Activated T-cell treated with anti-CD3 and anti-CD28 coated beads for 1 hour (primary cell): ENCODE results near the gene TMEM222.
"Not testable (repeated sequence)": the region's sequence is repeated elsewhere in the genome, so short reads cannot be mapped to it uniquely, and the experiment has no call there.

Source experiments
- DNase-seq: peaks from one replicate; pipeline ENCODE4 v3.0.0-alpha.2; 2020; ENCODE audit warnings: low read depth

TMEM222 gene, protein sequence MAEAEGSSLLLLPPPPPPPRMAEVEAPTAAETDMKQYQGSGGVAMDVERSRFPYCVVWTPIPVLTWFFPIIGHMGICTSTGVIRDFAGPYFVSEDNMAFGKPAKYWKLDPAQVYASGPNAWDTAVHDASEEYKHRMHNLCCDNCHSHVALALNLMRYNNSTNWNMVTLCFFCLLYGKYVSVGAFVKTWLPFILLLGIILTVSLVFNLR

DNA sequence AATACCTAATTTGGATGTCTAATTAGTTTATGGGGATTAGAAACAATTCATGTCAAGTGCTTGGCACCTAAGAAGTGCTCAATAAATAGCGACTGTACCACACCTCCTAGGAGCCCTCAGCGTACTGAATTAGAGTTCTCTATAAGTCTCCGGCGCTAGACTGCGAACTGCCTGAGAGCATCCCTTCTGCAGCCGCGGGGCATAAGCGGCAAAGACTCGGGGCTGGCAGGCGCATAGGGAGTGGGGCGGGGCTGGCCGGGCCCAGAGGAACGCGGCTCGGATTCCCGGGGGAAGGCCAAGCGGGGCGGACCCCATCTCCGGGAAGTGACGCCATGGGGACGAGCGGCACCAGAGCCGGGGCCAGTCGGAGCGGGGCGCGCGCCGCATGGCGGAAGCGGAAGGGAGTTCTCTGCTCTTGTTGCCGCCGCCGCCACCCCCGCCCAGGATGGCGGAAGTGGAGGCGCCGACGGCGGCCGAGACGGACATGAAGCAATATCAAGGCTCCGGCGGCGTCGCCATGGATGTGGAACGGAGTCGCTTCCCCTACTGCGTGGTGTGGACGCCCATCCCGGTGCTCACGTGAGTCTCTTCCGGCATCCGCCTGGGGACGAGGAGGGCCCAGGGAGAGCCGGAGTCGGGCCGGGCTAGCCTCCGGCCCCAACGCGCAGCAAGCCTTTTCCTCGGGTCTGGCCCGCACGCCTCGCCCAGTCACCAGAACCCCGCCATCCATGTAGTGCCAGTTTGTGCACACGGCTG lies at the start of gene TMEM222:
Gene TMEM222, plus strand, starts transcription at position 351 of the 756 bp plus-strand sequence. Its CDS starts 35 bp downstream, at position 386.
- DNase-seq = peak; percentile 92

GRCh38 chr1:27274204-27274603 lies 47.8 kb upstream of the TMEM222 start:
- no peak for DNase-seq

DNA sequence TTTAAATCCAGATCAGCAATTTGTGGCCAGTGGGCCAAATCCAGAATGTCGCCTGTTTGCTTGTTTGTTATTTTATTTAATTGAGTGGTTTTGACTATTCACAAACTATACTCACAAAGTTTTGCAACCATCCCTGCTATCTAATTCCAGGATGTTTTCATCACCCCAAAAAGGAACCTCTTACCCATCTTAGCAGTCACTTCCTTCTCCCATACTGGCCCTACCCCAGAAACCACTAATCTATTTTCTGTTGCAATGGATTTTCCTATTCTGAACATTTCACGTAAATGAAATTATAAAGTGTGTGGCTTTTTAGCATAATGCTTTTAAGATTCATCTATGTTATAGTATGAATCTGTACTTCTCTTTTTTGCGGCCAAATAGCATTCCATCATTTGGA lies 46.3 kb upstream of the TMEM222 start:
- no peak for DNase-seq

- peak; percentile 92 for DNase-seq
Observed at GRCh38 chr1:27284425-27285273, 37.3 kb upstream of the TMEM222 start.

DNA sequence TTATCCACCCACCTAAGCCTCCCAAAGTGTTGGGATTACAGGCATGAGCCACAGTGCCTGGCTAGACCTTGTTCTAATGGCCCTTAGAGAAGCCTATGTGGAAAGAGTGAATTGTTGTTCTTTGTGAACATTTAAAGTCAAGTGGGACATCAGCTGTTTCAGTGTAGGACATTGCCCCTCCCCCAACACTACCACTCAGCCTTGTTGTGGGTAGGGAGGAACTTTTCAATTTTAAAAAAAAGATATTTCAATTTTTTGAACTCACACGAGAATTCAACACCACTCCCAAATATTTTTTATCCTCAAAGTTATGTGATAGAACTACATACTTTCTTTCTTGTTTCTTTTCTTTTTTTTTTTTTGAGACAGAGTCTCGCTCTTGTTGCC lies 36.7 kb upstream of the TMEM222 start:
- no peak for DNase-seq

GRCh38 chr1:27285821-27286220 lies 36.1 kb upstream of the TMEM222 start:
- DNase-seq = not testable (repeated sequence)

DNA sequence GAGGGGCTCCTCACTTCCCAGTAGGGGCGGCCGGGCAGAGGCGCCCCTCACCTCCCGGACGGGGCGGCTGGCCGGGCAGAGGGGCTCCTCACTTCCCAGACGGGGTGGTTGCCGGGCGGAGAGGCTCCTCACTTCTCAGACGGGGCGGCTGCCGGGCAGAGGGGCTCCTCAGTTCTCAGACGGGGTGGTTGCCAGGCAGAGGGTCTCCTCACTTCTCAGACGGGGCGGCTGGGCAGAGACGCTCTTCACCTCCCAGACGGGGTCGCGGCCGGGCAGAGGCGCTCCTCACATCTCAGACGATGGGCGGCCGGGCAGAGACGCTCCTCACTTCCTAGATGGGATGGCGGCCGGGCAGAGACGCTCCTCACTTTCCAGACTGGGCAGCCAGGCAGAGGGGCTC lies 32.8 kb upstream of the TMEM222 start:
- not testable (repeated sequence) for DNase-seq

- no peak for DNase-seq
Observed at GRCh38 chr1:27290581-27290980, 31.4 kb upstream of the TMEM222 start.

GRCh38 chr1:27292106-27292505 lies 29.9 kb upstream of the TMEM222 start:
- no peak for DNase-seq

- DNase-seq = no peak
Observed at GRCh38 chr1:27293915-27294314, 28.0 kb upstream of the TMEM222 start.

- peak; percentile 77 for DNase-seq
Observed at GRCh38 chr1:27296773-27297291, 25.1 kb upstream of the TMEM222 start.

- DNase-seq = no peak
Observed at GRCh38 chr1:27297903-27298302, 24.1 kb upstream of the TMEM222 start.

- no peak for DNase-seq
Observed at GRCh38 chr1:27298632-27299384, 23.2 kb upstream of the TMEM222 start.

- no peak for DNase-seq
Observed at GRCh38 chr1:27299385-27300271, 22.3 kb upstream of the TMEM222 start.

- peak; percentile 69 for DNase-seq
Observed at GRCh38 chr1:27300341-27301051, 21.5 kb upstream of the TMEM222 start.

DNA sequence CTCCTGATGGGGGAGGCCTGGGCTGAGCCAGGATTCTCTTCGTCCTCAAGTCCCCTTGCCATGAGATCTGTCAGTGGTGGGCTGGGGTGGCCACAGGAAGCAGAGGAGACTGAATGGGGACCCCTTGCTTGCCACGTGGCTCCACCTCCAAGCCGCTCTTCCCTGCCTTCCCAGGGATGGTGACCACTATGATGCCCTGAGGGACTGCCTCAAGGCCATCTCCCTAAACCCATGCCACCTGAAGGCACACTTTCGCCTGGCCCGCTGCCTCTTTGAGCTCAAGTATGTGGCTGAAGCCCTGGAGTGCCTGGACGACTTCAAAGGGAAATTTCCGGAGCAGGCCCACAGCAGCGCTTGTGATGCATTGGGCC lies 20.9 kb upstream of the TMEM222 start:
- DNase-seq = no peak

GRCh38 chr1:27301582-27302199 lies 20.3 kb upstream of the TMEM222 start:
- DNase-seq = no peak

- DNase-seq = no peak
Observed at GRCh38 chr1:27302612-27303011, 19.4 kb upstream of the TMEM222 start.

GRCh38 chr1:27303509-27303908 lies 18.5 kb upstream of the TMEM222 start:
- DNase-seq = no peak

DNA sequence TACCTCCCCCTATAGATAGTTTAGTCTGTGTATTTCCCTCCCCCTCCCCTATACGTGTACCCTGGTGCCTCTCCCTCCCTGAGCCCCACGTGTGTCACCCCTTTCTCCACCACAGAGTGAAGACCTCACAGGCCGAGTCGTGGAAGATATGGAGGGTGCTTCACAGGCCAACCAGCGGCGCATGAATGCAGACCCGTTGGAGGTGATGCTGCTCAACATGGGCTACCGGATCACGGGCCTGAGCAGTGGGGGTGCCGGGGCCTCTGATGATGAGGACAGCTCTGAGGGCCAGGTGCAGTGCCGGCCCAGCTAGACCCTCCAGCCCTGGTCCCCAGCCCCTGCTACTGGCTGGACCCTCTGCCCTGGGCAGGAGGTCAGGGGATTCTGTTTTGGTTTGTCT lies 15.9 kb upstream of the TMEM222 start:
- no peak for DNase-seq
